ENCODE results near the gene XKR8. TPM values are rescaled to one million over a fixed set of nuclear protein-coding genes. Genes with fewer than 3 reads are reported as not detected.

XKR8 gene
- total and polyA plus RNA-seq, 2 of the 4 experiments (the other 2 are of a cell fraction) = 1.1 to 10.7 TPM

GRCh38 chr1:27941671-27942540, 17.9 kb upstream of the XKR8 start:
- Histone ChIP-seq H3K9ac (ENCODE audit: low read depth, low read length) (no peak overlapping the region), H3K27me3 (ENCODE audit: control insufficient read depth, insufficient read depth, low read length) (peaks cover 14% of the 10 kb centered on the region), H3K18ac (ENCODE audit: low read depth, low read length) (no peak overlapping the region), H3K23ac (ENCODE audit: low read depth, low read length) (no peak overlapping the region), H3K27ac (ENCODE audit: insufficient read depth, low read length) (no peak overlapping the region), H3K9me1 (ENCODE audit: insufficient read depth, low read length) (no peaks in the 10 kb centered on the region), H3K79me1 (ENCODE audit: low read depth in 1 of 2, low read length in 2 of 2) (no peaks in the 10 kb centered on the region), H3K4ac (ENCODE audit: low read depth, low read length) (no peak overlapping the region), H3K4me3 (ENCODE audit: insufficient read depth, low read depth, low read length) (no peak overlapping the region), H2BK15ac (ENCODE audit: low read depth, low read length) (no peak overlapping the region), H4K91ac (ENCODE audit: insufficient read depth, low read depth, low read length) (no peak overlapping the region), H3K9me3 (ENCODE audit: control insufficient read depth, insufficient read depth, low read length) (no peaks in the 10 kb centered on the region), H2AK5ac (ENCODE audit: low read depth, low read length) (no peak overlapping the region), H2BK20ac (ENCODE audit: low read depth, low read length) (no peak overlapping the region), H4K20me1 (ENCODE audit: insufficient read depth, low read length) (no peaks in the 10 kb centered on the region), H3K36me3 (ENCODE audit: control insufficient read depth, insufficient read depth, low read length) (no peaks in the 10 kb centered on the region), H3K4me2 (ENCODE audit: low read depth, low read length) (no peak overlapping the region), H2BK5ac (ENCODE audit: low read depth, low read length, poor library complexity, severe bottlenecking) (no peak overlapping the region), H3K4me1 (ENCODE audit: control insufficient read depth, insufficient read depth, low read length) (no peaks in the 10 kb centered on the region), H2BK120ac (ENCODE audit: low read depth, low read length) (no peak overlapping the region), H3K56ac (ENCODE audit: extremely low read depth, insufficient read depth, low read length) (no peak overlapping the region), H2AFZ (replicated peaks; ENCODE audit: low read length, poor library complexity) (no peak overlapping the region), H4K8ac (ENCODE audit: low read depth in 2 of 2, low read length in 2 of 2) (no peak overlapping the region), H2AK9ac (replicated peaks; ENCODE audit: low read depth, low read length, poor library complexity) (no peak overlapping the region), H4K5ac (ENCODE audit: low read depth, low read length) (no peak overlapping the region), H3K14ac (replicated peaks; ENCODE audit: low read depth, low read length) (no peak overlapping the region)
- intact Hi-C loops (cut with micrococcal nuclease) = no loop called here
- CTCF ChIA-PET = interaction anchor here (1.1 kb wide), 1 partner anchor 21 kb away, joined by 3 read pairs; no protein-coding TSS in a partner anchor
- WGBS, 2 experiments (ENCODE audit: extremely low coverage in 2 of 2, insufficient read length in 1 of 2) = 86% methylated on average over 3 of the region's 12 CpGs; no CpG with 5 or more reads in 1 of the 2 experiments
- ATAC-seq (ENCODE audit: low read depth) = no peak
- in situ Hi-C loops (cut with MboI; ENCODE audit: low sequenced_read_pairs) = no loop called here
- no peak for DNase-seq
- POLR2A ChIA-PET (ENCODE audit: unreplicated experiment) = no interaction called here
- BruUV-seq (replicated peaks) = no TSS peak
- dilution Hi-C loops (cut with HindIII; ENCODE audit: low sequenced_read_pairs, unreplicated experiment) = no loop called here
- TF ChIP-seq CTCF (conservative IDR thresholded peaks at IDR 0.05; ENCODE audit: low read depth, low read length) (no peak), FOS (IDR thresholded peaks at IDR 0.05; ENCODE audit: low read depth, low read length) (no peak), BHLHE40 (IDR thresholded peaks at IDR 0.05; ENCODE audit: low read depth, low read length) (no peak), RFX5 (IDR thresholded peaks at IDR 0.05; ENCODE audit: low read depth, low read length) (no peak), CHD1 (IDR thresholded peaks at IDR 0.05; ENCODE audit: low read depth, low read length) (no peak), RAD21 (IDR thresholded peaks at IDR 0.05; ENCODE audit: low read length) (no peak), MAFK (IDR thresholded peaks at IDR 0.05; ENCODE audit: low read depth, low read length) (no peak), NFE2L2 (IDR thresholded peaks at IDR 0.05; ENCODE audit: low read depth, low read length) (no peak), POLR2A (IDR thresholded peaks at IDR 0.05; ENCODE audit: low read depth, low read length) (no peak), MXI1 (IDR thresholded peaks at IDR 0.05; ENCODE audit: borderline replicate concordance, low read depth, low read length) (no peak), SMC3 (IDR thresholded peaks at IDR 0.05; ENCODE audit: low read depth, low read length) (no peak), RCOR1 (IDR thresholded peaks at IDR 0.05; ENCODE audit: insufficient replicate concordance, low read length) (no peak), CEBPB (IDR thresholded peaks at IDR 0.05; ENCODE audit: low read depth, low read length) (no peak), MAZ (IDR thresholded peaks at IDR 0.05; ENCODE audit: borderline replicate concordance, low read depth, low read length) (no peak)
- TF ChIP-seq, protein P1, sequence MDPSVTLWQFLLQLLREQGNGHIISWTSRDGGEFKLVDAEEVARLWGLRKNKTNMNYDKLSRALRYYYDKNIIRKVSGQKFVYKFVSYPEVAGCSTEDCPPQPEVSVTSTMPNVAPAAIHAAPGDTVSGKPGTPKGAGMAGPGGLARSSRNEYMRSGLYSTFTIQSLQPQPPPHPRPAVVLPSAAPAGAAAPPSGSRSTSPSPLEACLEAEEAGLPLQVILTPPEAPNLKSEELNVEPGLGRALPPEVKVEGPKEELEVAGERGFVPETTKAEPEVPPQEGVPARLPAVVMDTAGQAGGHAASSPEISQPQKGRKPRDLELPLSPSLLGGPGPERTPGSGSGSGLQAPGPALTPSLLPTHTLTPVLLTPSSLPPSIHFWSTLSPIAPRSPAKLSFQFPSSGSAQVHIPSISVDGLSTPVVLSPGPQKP (IDR thresholded peaks at IDR 0.05; ENCODE audit: borderline replicate concordance, low read depth, low read length) = no peak

All from IMR-90 (cell line).